Measurements from ENCODE around the gene MDN1. TPM values are rescaled to one million over a fixed set of nuclear protein-coding genes. Genes with fewer than 3 reads are reported as not detected.

The MDN1 gene
- total and polyA plus RNA-seq, 11 donors: 9.1 to 38.0 (median 24.4) TPM

GRCh38 chr6:89805814-89806371 is 13.7 kb downstream of the MDN1 start:
- H3K27me3 ChIP-seq: no peaks in the 10 kb centered on the region
- H3K4me3 ChIP-seq: no peak overlapping the region
- H3K27ac ChIP-seq: no peak overlapping the region
- TF ChIP-seq CTCF (IDR thresholded peaks at IDR 0.05) (no peak), POLR2A (IDR thresholded peaks at IDR 0.05) (no peak)
- ATAC-seq: peak in 2 of 4 donors; percentile 33 to 59
- H3K9me3 ChIP-seq: no peaks in the 10 kb centered on the region
- peaks cover 0 to 25% (median 16%) of the 10 kb centered on the region in 9 donors for H3K36me3 ChIP-seq
- 79 to 85% (median 80%) methylated on average over 6 of the region's 6 CpGs for WGBS, 4 donors
- DNase-seq: no peak
- H3K4me1 ChIP-seq: peaks cover 0 to 5% (median 0%) of the 10 kb centered on the region in 12 donors
- intact Hi-C loops (cut with DNase I): no loop called here

- DNase-seq (no peak), ATAC-seq (no peak)
- Histone ChIP-seq H3K27ac (no peak overlapping the region), H3K27me3 (no peaks in the 10 kb centered on the region), H3K4me1 (peaks cover 0 to 5% (median 0%) of the 10 kb centered on the region in 12 donors), H3K9me3 (no peaks in the 10 kb centered on the region), H3K36me3 (peaks cover 0 to 48% (median 32%) of the 10 kb centered on the region in 9 donors), H3K4me3 (no peak overlapping the region)
- 95 to 96% (median 96%) methylated on average over 10 of the region's 10 CpGs for WGBS, 4 donors
- intact Hi-C loops (cut with DNase I): no loop called here
- TF ChIP-seq POLR2A (IDR thresholded peaks at IDR 0.05): no peak
These were observed 16.3 kb downstream of the MDN1 start for GRCh38 chr6:89803271-89803670.

- ATAC-seq: no peak
These were observed 19.8 kb downstream of the MDN1 start for GRCh38 chr6:89799756-89800155.

GRCh38 chr6:89799096-89799495 is 20.5 kb downstream of the MDN1 start:
- TF ChIP-seq CTCF (IDR thresholded peaks at IDR 0.05) (no peak), POLR2A (IDR thresholded peaks at IDR 0.05) (no peak)
- no peak for DNase-seq
- H3K9me3 ChIP-seq: no peaks in the 10 kb centered on the region
- intact Hi-C loops (cut with DNase I): no loop called here
- H3K27ac ChIP-seq: no peak overlapping the region
- H3K4me1 ChIP-seq: peaks cover 0 to 3% (median 0%) of the 10 kb centered on the region in 12 donors
- H3K4me3 ChIP-seq: no peak overlapping the region
- WGBS, 4 donors: 91 to 97% (median 94%) methylated on average over 8 of the region's 8 CpGs
- H3K27me3 ChIP-seq: no peaks in the 10 kb centered on the region
- no peak for ATAC-seq
- H3K36me3 ChIP-seq: peaks cover 0 to 59% (median 45%) of the 10 kb centered on the region in 9 donors

More at GRCh38 chr6:89799756-89800155, 19.8 kb downstream of the MDN1 start:
- Histone ChIP-seq H3K4me3 (no peak overlapping the region), H3K36me3 (peaks cover 0 to 58% (median 39%) of the 10 kb centered on the region in 9 donors), H3K27ac (no peak overlapping the region), H3K4me1 (no peaks in the 10 kb centered on the region), H3K9me3 (no peaks in the 10 kb centered on the region), H3K27me3 (no peaks in the 10 kb centered on the region)
- DNase-seq: no peak
- intact Hi-C loops (cut with DNase I): no loop called here
- no peak for TF ChIP-seq POLR2A (IDR thresholded peaks at IDR 0.05)
- no peak for TF ChIP-seq CTCF (IDR thresholded peaks at IDR 0.05)
- 78 to 82% (median 79%) methylated on average over 2 of the region's 2 CpGs for WGBS, 4 donors

- intact Hi-C loops (cut with DNase I): no loop called here
- no peak overlapping the region for H3K27ac ChIP-seq
- ATAC-seq: peak in 3 of 4 donors; percentile 59 to 69 (median 62)
- H3K4me1 ChIP-seq: peaks cover 0 to 18% (median 0%) of the 10 kb centered on the region in 12 donors
- WGBS, 4 donors: 69 to 88% (median 84%) methylated on average over 7 of the region's 7 CpGs
- DNase-seq: peak in 3 of 5 donors; percentile 30 to 58 (median 51)
- H3K4me3 ChIP-seq: no peak overlapping the region
- H3K9me3 ChIP-seq: no peaks in the 10 kb centered on the region
- no peaks in the 10 kb centered on the region for H3K27me3 ChIP-seq
- peaks cover 0 to 69% (median 52%) of the 10 kb centered on the region in 9 donors for H3K36me3 ChIP-seq
- TF ChIP-seq CTCF (IDR thresholded peaks at IDR 0.05) (no peak), POLR2A (IDR thresholded peaks at IDR 0.05) (no peak)
These were observed 22.3 kb downstream of the MDN1 start for GRCh38 chr6:89797317-89797716.
